HG03108 (cell line): Measurements from ENCODE around the gene KIF26A.
"Not testable (repeated sequence)": the region's sequence is repeated elsewhere in the genome, so short reads cannot be mapped to it uniquely, and the experiment has no call there.

Experiments
- ATAC-seq: cut with Tn5 transposase; IDR thresholded peaks from one replicate; pipeline ENCODE4 v1.9.1; 2021; ENCODE audit warnings: moderate library complexity; ENCODE audit not compliant: unreplicated experiment

KIF26A gene

GRCh38 chr14:104219731-104220214, 81.4 kb downstream of the KIF26A start:
- ATAC-seq, result no peak

GRCh38 chr14:104220215-104221070, 82.1 kb downstream of the KIF26A start:
- no peak for ATAC-seq

- no peak for ATAC-seq
Measured at GRCh38 chr14:104221071-104221625, 82.8 kb downstream of the KIF26A start.

DNA sequence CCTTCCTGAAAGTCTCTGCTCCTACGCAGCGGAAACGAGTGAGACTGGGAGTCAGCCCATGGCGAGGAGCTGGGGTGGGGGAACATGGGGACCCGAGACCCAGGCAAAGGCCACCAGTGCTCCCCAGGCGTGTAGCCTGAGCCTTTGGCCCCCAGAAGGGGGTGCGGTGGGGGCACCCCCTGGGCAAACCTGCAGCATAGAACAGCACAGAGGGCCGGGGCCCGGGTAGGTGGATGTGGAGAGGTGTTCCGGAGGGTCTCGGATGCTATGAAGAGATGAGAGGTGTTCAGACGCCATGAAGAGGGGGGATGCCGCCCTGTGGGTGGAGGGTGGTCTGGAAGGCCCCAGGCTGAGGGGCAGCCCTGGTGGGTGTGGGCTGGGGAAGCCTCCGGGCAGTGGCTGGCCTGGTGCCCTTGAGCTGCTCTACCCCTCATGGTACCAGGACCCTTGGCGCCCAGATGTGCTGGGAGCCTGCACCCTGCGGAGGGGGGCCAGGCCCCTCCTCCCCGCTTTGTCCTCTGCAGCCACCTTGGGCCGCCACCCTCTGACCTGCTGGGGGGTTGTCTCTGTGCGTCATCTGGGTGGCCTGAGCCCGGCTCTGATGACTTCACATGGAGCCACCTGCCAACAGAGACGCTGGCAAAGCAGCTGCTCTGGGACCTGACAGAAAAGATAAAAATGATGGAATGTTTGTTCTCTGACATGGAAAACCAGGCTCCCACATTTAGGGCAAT, 83.4 kb downstream of the KIF26A start:
- no peak for ATAC-seq

DNA sequence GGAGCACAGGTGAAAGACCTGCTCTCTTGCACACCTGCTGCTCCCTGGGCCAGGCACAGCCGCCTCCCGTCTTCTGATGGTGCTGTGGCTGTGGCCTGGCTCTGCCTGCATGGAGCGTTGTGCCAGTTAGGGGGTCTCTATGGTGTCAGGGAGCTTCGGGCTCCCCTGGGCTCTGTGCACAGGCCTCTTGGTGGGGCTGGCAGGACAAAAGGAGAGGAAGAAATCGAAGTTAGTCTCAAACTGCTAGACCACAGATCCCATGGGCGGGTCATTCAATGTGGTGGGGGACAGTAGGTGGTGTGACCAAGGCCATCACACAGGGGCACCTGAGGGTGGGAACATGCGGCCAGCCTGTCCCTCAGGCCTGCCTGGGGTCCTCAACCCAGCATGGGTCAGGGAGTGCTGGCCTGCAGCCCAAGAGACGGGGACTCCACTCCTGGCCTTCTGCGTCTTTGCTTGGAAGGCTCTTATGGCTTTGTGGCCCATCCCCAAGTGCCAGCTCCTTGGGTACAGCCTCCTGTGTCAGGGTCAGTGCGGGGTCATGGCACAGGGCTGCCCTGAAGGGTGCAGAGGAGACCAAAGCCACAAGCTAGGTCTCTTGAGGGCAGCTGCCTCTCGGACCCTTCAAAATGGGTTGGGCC, 84.1 kb downstream of the KIF26A start:
- ATAC-seq, result no peak

DNA sequence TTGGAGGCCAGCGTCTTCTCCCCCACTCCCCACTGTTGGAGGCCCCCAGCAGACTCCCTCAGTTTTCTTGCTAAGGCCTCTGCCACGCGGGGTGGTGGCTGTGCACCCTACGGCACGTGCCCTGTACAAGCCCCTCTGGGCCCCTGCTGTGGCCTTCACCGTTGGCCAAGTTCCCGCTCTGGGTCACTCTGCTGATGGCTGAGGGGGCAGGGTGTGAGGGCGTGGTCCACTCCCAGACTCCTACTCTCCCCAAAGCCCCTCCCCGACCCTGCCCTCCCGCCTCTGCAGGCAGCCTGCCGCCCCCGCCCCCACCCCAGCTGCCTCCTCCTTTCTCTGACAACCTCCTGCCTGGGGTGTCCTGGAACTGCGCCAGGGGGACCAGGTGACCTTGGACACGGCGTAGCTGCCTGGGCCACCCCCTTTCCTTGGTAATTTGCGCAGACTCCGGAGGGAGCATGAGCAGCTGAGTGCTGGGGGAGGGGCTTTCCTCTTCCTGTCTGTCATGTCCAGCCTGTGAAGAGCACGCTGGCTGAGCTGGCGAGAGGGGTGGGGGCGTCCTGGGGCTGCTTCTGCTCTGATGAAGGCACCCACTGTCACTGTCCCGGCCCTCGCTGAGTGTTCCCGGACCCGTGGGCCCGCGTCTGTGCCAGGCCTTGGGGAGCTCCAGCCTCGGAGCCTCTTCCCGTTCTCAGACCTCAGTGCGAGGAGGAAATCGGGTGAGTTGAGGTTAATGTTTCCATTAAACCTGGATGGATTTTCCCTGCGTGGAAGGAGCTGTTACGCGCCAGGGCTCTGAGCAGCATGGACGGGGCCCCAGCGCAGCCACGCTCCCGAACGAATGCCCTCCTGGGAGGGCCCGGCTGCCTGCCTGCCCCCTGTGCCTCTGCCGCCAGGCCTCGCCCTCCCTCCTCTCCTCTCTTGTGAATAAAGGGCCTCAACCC, 85.0 kb downstream of the KIF26A start:
- no peak for ATAC-seq

DNA sequence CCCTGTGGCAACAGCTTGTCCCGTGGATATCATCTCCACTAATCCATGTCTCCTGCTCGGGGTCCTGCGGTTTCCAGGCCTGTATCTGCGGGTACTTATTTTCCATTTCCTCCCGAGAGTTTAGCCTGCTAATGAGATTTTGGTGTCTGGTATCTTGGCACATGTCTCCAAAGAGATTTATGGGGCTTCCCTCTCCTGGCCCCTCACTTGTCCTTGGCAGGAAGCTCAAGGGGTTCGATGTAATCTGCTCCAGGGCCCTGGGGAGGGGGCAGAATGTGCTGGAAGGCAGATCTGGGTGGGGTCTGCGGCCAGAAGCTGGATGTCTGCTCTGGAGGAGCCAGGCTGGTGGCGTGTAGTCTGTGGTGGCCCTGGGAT, 85.7 kb downstream of the KIF26A start:
- no peak for ATAC-seq

DNA sequence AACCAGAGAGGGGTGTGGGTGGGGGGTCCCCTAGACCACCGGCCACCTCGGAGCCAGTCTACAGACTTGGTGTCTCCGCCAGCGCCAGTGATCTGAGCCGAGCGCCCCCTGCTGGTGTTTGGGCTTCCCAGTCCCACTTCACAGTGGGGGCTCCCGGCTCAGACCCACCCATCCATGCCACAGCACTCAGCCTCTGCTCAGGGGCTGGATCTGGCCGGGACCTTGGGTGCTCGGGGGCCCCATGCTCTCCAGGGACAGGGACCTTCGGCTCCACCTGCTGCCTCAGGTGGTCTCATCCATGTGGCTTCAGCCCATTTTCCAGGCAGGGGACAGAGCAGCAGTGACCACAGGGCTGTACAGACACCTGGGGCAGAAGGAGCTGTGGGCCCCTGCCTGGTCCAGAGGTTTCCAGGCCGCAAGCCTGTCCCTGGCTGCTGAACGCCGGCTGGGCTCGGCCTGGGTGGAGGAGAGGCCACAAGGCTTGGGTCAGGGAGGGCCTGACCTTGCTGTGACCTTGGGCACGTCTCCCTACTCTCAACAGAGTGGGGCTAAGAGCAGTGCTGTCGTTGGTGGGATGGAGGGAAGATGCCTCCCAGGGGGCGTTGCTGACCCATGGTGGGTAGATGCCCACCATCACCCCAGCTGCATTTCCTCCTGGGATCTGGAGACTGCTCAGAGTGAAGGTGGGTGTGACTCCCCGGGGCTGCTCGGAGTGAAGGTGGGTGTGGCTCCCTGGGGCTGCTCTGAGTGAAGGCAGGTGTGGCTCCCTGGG, 86.3 kb downstream of the KIF26A start:
- no peak for ATAC-seq

DNA sequence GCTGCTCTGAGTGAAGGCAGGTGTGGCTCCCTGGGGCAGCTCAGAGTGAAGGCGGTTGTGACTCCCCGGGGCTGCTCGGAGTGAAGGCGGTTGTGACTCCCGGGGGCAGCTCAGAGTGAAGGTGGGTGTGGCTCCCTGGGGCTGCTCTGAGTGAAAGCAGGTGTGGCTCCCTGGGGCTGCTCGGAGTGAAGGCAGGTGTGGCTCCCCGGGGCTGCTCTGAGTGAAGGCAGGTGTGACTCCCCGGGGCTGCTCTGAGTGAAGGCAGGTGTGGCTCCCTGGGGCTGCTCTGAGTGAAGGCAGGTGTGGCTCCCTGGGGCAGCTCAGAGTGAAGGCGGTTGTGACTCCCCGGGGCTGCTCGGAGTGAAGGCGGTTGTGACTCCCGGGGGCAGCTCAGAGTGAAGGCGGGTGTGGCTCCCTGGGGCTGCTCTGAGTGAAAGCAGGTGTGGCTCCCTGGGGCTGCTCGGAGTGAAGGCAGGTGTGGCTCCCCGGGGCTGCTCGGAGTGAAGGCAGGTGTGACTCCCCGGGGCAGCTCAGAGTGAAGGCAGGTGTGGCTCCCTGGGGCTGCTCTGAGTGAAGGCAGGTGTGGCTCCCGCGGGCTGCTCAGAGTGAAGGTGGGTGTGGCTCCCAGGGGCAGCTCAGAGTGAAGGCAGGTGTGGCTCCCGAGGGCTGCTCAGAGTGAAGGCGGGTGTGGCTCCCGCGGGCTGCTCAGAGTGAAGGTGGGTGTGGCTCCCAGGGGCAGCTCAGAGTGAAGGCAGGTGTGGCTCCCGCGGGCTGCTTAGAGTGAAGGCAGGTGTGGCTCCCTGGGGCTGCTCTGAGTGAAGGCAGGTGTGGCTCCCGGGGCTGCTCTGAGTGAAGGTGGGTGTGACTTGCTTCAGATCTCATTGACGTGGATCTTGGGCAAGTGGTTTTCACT, 87.1 kb downstream of the KIF26A start:
- ATAC-seq, result not testable (repeated sequence)

- ATAC-seq, result no peak
Measured at GRCh38 chr14:104226421-104227383, 88.3 kb downstream of the KIF26A start.

DNA sequence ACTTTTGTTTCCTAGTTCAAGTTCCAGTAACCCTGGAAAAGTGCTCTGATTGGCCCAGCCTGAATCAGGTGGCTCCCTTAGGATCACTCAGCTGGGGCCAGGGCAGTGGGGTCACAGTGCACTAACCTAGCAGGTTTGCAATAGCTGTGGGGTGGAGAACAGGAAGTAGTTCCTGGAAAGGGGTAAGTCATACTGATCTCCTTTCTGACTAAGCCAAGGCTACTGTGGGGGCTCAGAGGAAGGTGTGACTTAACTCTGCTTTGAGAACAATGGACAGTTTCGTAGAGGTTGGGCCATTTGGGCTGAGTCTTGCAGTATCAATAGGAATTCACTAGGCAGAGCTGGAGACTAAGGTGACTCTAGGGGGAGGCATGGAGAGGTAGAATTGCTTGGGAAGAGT, 89.4 kb downstream of the KIF26A start:
- no peak for ATAC-seq

DNA sequence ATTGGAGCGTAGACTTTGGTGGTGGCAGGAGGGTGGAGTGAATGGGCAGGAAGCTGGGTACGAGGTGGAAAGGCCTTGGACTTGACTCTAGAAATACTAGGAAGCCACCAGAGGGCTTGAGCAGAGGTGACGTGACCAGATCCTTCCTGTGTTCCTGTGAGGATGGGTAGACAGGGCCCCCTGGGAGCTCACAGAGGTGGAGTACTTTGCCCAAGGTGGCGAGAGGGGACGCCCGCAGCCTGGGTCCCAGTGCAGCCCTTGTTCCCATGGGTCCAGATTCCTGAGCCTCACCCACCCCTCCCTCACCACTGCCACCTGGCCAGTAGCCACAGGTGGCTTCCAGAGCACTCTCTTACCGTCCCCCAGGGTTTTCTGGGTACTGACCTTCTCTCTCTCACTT, 89.8 kb downstream of the KIF26A start:
- ATAC-seq, result no peak

- ATAC-seq, result no peak
Measured at GRCh38 chr14:104228716-104229533, 90.5 kb downstream of the KIF26A start.

- no peak for ATAC-seq
Measured at GRCh38 chr14:104229534-104230055, 91.2 kb downstream of the KIF26A start.

GRCh38 chr14:104230119-104230815, 91.9 kb downstream of the KIF26A start:
- ATAC-seq, result no peak
